ENCODE measurements around the gene XDH.

- TF ChIP-seq, protein P1, sequence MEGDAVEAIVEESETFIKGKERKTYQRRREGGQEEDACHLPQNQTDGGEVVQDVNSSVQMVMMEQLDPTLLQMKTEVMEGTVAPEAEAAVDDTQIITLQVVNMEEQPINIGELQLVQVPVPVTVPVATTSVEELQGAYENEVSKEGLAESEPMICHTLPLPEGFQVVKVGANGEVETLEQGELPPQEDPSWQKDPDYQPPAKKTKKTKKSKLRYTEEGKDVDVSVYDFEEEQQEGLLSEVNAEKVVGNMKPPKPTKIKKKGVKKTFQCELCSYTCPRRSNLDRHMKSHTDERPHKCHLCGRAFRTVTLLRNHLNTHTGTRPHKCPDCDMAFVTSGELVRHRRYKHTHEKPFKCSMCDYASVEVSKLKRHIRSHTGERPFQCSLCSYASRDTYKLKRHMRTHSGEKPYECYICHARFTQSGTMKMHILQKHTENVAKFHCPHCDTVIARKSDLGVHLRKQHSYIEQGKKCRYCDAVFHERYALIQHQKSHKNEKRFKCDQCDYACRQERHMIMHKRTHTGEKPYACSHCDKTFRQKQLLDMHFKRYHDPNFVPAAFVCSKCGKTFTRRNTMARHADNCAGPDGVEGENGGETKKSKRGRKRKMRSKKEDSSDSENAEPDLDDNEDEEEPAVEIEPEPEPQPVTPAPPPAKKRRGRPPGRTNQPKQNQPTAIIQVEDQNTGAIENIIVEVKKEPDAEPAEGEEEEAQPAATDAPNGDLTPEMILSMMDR (IDR thresholded peaks at IDR 0.05): no peak
- TF ChIP-seq POLR2A (IDR thresholded peaks at IDR 0.05) (no peak), EP300 (IDR thresholded peaks at IDR 0.05) (no peak)
Measured at GRCh38 chr2:31365834-31366505, 48.6 kb downstream of the XDH start.
